ENCODE measurements around the gene ATF2. TPM values are rescaled to one million over a fixed set of nuclear protein-coding genes. Genes with fewer than 3 reads are reported as not detected.
A peak's percentile ranks its signal among the peaks of the same experiment; 100 is the strongest.

Gene ATF2
- total and polyA plus RNA-seq, 2 of the 13 experiments (the other 11 are each of a cell fraction or from before 2014, with no cell fraction given) = 91.6 to 95.1 TPM

- TF ChIP-seq ZSCAN30 (CRISPR knock-in tag; IDR thresholded peaks at IDR 0.05) = peak; percentile 73; the same call in 1 of the 2 replicates
- TF ChIP-seq PRDM10 (CRISPR knock-in tag; IDR thresholded peaks at IDR 0.05; ENCODE audit: low read depth) = peak; percentile 98
- TF ChIP-seq, protein P1, sequence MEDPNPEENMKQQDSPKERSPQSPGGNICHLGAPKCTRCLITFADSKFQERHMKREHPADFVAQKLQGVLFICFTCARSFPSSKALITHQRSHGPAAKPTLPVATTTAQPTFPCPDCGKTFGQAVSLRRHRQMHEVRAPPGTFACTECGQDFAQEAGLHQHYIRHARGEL (CRISPR knock-in tag; IDR thresholded peaks at IDR 0.05) = no peak
- 0 out of 2 replicates have a peak, but pooled peaks have one; percentile 84 for TF ChIP-seq ZNF44 (CRISPR knock-in tag; IDR thresholded peaks at IDR 0.05)
- no peak for TF ChIP-seq ZFY (CRISPR knock-in tag; IDR thresholded peaks at IDR 0.05)
- TF ChIP-seq THAP11 (CRISPR knock-in tag; IDR thresholded peaks at IDR 0.05) = peak; percentile 86
- TF ChIP-seq FIP1L1 (IDR thresholded peaks at IDR 0.05; ENCODE audit: borderline replicate concordance, insufficient read depth, low read depth, low read length) = no peak
- peak; percentile 100 for TF ChIP-seq RCOR2 (CRISPR knock-in tag; IDR thresholded peaks at IDR 0.05)
- TF ChIP-seq NBN (conservative IDR thresholded peaks at IDR 0.05) = no peak
- TF ChIP-seq ZNF629 (CRISPR knock-in tag; conservative IDR thresholded peaks at IDR 0.05) = no peak; the same call in 1 of the 2 replicates
- TF ChIP-seq, protein P2, sequence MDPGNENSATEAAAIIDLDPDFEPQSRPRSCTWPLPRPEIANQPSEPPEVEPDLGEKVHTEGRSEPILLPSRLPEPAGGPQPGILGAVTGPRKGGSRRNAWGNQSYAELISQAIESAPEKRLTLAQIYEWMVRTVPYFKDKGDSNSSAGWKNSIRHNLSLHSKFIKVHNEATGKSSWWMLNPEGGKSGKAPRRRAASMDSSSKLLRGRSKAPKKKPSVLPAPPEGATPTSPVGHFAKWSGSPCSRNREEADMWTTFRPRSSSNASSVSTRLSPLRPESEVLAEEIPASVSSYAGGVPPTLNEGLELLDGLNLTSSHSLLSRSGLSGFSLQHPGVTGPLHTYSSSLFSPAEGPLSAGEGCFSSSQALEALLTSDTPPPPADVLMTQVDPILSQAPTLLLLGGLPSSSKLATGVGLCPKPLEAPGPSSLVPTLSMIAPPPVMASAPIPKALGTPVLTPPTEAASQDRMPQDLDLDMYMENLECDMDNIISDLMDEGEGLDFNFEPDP (CRISPR knock-in tag; conservative IDR thresholded peaks at IDR 0.05) = no peak
- TF ChIP-seq ZSCAN20 (CRISPR knock-in tag; IDR thresholded peaks at IDR 0.05; ENCODE audit: borderline replicate concordance) = no peak
- TF ChIP-seq ZNF564 (CRISPR knock-in tag; IDR thresholded peaks at IDR 0.05) = 0 out of 2 replicates have a peak, but pooled peaks have one; percentile 75
- peak; percentile 38; the same call in 1 of the 2 replicates for TF ChIP-seq ZBTB2 (CRISPR knock-in tag; IDR thresholded peaks at IDR 0.05; ENCODE audit: low read depth)
- TF ChIP-seq, protein P3, sequence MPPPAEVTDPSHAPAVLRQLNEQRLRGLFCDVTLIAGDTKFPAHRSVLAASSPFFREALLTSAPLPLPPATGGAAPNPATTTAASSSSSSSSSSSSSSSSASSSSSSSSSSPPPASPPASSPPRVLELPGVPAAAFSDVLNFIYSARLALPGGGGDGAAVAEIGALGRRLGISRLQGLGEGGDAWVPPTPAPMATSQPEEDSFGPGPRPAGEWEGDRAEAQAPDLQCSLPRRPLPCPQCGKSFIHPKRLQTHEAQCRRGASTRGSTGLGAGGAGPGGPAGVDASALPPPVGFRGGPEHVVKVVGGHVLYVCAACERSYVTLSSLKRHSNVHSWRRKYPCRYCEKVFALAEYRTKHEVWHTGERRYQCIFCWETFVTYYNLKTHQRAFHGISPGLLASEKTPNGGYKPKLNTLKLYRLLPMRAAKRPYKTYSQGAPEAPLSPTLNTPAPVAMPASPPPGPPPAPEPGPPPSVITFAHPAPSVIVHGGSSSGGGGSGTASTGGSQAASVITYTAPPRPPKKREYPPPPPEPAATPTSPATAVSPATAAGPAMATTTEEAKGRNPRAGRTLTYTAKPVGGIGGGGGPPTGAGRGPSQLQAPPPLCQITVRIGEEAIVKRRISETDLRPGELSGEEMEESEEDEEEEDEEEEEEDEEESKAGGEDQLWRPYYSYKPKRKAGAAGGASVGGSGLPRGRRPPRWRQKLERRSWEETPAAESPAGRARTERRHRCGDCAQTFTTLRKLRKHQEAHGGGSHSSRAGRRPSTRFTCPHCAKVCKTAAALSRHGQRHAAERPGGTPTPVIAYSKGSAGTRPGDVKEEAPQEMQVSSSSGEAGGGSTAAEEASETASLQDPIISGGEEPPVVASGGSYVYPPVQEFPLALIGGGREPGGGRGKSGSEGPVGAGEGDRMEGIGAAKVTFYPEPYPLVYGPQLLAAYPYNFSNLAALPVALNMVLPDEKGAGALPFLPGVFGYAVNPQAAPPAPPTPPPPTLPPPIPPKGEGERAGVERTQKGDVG (CRISPR knock-in tag; IDR thresholded peaks at IDR 0.05; ENCODE audit: borderline replicate concordance) = peak; percentile 98
- TF ChIP-seq ZNF180 (CRISPR knock-in tag; IDR thresholded peaks at IDR 0.05; ENCODE audit: borderline replicate concordance, low read depth) = no peak
Observed at GRCh38 chr2:175062787-175063585, 105.0 kb downstream of the ATF2 start (continued).

Data from HepG2 (cell line).